ENCODE measurements around the gene PPFIA2.
A peak's percentile ranks its signal among the peaks of the same experiment; 100 is the strongest.
"Not testable (repeated sequence)": the region's sequence is repeated elsewhere in the genome, so short reads cannot be mapped to it uniquely, and the experiment has no call there.

PPFIA2 gene

DNA sequence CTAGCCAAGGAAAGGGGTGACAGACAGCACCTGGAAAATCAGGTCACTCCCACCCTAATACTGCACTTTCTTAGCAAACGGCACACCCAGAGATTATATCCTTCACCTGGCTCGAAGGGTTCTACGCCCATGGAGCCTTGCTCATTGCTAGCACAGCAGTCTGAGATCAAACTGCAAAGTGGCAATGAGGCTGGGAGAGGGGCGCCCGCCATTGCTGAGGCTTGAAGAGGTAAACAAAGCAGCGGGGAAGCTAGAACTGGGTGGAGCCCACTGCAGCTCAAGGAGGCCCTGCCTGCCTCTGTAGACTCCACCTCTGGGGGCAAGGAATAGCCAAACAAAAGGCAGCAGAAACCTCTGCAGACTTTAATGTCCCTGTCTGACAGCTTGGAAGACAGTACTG is 99.8 kb downstream of the PPFIA2 start:
- DNase-seq, result not testable (repeated sequence)

DNA sequence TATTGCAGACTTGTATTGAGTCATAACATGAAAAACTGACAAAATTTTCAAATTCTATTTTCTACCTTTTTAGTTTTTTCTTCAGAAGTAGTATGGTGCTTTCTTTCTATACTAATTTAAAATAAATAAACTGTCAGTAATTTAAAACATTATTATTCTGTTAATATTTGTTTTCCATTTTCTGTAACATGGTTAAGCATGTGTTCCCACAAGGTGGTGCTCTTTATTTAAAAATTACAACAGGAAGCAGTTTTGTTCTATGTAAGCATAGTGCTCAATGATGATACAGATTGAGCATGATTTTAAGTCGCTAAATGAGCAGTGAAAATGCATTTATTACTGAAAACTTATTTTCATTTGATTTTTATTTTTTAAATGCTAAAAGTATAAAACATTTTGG is 114.6 kb downstream of the PPFIA2 start:
- DNase-seq, result peak; percentile 40 to 77 (median 76)

DNA sequence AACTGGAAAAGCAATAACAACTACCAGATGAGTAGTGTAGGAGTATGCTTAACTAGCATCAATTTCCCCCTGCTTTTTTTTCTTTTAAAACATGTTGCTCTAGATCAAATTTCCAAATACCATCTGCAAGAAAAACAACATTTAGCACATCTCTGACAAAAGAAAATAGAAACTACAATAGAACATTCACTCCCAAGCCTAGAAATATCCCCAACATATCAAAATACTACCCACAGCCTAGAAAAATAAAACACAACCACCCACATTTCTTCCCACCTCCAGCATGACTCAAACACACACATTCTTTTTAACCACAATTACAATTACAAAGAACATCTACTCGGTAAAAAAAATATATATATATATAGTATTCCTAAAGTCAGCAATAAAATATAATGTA is 120.0 kb downstream of the PPFIA2 start:
- DNase-seq, result no peak

DNA sequence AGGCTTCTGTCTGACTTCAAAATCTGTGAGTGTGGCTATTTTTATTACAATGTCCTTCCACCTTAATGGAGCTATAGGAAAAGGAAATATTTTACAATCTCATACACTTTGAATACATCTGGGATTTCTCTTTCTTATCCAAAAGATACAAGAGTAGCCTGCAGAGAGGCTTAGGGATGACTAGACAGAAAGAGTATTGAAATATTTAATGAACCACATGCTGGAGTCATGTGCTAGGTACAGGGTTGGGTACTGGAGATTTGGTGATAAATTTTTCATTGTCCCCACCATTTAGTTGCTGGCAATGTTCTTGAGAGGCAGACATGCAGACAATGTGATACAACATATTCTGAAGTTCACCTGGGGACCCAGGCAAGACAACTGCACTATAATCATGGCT is 126.0 kb downstream of the PPFIA2 start:
- DNase-seq, result peak in 1 of 3 donors; percentile 14

DNA sequence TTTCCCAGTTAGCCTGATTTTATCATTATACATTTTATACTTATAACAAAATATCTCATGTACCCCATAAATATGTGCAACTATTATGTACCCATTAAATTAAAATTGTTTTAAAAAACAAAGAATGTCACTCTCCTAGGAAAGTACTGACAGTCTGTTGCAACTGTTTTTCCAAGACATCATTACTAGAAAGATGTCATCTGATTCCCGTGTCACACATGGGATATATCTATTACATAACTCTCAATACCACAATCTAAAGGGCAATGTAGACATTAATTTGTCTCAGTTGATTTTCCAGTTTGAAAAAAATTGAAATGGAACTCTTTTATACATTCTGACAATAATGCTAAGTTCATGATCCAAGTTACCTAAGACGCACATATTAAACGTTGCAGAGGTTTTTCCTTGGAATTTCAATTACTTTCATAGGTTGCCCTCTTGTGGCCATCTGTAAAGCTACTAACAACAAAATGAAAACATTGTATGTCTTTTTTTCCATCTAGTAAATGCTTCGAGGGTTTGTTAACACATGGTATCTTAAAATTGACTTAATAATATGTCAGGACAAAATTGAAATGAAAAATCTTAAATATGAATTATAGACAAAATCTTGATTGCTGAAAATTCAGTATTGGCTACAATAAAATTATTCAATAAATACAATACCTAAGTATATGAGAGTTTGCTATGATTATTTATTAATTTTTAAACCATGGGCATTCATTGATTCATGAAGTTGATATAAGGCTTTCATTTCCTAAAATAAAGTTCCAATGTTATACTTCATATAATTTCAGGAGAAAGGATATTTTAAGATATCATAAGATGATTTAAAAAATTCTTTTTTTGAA is 131.6 kb downstream of the PPFIA2 start:
- peak; percentile 31 to 44 (median 44) for DNase-seq

DNA sequence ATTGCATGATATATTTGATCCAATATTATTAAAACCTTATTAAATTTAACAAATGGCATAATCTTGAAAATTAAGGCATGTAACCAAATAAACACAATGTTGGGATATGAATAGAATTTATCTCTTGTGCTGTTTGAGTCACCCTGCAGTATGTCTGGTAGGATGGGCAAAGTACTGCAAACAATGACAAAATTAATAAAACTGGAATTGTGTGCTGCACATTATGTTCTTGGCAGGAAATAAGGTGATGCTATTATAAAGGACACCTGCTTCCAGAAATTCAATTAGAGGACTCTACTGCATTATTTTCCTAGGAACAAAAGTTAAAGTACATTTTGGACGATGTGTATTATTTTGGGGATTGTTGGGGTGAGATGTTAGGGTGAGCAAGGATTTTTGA is 132.7 kb downstream of the PPFIA2 start:
- no peak for DNase-seq

DNA sequence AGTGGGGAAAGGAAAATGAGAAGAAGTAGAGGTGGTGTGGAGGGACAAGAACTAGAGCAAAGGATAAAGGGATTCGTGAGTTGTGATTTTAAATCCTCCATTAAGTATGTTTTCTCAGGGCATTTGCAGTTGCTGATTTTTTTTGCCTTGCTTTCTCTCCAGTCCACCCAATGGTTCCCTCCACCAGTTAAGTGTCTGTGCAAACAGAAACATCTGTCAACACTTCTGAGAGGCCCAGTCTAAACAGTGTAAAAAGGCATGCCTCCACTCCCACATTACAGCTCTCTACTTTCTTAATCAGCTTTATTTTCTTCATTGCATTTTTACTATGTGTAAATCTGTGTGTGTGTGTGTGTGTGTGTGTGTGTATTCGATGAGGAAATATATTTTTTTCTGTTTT is 141.2 kb downstream of the PPFIA2 start:
- DNase-seq, result no peak

DNA sequence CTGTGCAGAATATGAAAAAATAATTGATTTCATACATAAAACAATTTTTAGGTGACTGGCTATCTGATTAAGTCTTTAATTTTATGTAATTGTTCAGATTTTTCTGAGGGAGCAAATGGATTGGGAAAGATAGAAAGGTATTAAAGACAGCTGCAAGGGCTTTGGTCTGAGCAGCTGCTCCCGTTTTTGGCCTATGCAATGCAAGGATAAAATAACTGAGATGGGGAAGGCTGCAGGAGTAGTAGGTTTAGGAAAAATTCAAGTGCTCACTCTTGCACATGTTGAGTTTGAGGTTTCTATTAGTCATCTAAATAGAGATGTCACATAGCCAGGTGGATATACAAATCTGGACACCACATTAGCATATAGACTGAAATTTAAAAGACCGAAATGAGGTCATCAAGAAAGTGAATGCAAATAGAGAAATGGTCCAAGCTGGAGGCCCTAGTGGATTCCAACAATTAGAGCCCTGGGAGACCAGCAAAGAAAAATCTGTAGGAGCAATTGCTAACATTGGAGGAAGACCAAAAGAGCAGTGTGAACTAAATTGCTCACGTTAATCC is 144.0 kb downstream of the PPFIA2 start:
- DNase-seq, result no peak

DNA sequence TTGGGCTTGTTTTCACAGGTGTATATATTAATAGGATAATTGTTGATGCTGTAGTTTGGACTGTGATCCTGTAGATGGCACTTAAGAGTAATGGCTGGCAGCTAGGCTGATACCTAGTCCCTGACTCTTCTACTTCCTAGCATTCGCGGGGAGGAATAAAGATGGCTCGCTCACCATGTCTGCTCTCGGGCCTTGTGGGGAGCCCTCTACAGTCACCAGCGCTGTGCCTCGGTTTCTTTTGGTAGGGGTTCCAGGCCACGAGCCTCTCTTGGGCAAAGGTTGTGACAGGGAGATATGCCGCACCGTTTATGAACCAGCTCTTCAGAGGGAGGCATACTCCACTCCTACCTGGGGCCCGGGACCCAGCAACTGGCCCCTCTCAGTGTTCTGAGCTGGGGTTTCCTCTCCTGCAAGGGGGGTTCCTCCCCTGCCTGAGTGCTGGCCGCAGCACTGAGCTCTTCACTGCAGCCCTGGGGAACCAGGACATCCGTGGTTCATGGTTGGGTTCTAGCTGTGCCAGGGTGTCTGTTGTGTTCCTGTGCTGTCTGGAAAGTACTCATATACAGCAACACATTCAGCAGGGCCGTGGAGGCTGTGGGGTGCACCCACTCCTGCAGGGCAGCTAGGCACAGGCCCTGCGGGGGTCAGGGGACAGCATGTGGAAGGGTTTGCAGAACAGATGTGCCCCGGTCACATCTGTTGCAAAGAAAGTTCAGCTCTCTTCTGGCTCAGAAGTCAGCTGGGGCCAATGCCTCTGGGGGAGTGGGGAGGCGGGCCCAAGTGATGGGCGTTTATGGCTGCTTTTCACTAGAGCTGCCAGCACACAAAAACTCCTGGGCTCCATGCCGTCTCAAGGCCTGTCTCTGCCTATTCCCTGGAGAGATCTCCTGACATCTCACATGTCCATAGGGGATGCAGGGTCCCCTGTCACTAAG is 147.9 kb downstream of the PPFIA2 start:
- DNase-seq, result no peak

DNA sequence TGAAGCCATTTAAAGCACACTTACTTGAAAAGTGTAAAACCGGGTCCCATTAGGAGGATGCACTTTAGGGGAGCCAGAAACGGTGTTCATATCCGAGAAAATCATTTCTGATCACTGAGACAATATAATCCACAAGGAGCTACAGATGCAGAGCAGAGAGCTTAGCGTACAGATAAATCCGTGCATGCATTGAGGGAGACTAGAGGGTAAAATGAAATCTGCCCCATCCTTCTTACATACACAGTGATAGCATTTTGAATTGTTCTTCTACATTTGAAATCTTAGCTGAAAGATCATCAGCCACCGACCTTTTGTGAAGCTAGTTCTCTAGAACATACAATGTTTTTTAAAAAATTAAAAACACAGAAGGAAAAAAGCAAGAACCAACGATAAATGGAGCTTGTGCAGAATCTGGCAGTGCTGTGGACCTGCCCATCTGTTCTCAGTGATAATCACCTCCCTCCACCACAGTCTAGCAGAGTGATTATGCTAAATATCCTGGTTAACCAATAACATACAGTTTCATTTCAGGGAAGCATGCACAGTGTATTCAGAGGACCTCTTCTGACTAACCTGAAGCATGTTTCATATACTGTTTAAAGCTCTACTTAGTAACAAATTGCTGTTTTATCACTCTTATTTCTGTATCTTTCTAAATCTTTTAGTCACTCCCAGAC is 161.1 kb downstream of the PPFIA2 start:
- DNase-seq, result no peak

DNA sequence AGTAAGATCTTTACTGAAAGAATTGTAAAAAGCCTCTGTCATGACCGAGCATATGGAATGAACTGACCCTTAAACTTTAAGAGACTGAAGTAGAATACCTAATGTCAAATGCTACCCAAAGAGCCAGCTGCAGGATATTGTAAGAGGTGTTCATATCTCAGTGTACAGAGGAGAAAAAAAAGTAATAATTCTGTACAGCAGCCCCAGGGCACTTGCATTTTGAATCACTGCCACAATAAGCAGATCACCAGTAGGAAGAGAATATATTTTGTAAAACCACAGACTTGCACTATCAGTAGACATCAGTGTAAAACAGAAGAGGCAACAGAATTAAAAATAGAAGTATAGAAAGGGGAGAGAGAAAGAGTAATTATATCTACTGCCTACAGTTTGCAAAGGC is 162.6 kb downstream of the PPFIA2 start:
- no peak for DNase-seq

DNA sequence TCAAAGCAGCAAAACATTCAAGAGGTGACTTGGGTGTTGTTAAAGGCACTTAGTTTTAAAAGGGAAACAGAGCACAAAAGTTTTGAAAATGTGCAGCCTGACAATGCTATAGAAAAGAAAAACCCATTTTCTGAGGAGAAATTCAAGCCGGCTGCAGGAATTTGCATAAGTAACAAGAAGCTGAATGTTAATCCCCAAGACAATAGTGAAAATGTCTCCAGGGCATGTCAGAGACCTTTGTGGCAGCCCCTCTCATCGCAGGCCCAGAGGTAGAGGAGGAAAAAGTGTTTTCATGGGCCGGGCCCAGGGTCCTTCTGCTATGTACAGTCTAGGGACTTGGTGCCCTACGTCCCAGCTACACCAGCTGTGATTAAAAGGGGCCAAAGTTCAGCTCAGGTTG is 167.9 kb downstream of the PPFIA2 start:
- DNase-seq, result no peak

DNA sequence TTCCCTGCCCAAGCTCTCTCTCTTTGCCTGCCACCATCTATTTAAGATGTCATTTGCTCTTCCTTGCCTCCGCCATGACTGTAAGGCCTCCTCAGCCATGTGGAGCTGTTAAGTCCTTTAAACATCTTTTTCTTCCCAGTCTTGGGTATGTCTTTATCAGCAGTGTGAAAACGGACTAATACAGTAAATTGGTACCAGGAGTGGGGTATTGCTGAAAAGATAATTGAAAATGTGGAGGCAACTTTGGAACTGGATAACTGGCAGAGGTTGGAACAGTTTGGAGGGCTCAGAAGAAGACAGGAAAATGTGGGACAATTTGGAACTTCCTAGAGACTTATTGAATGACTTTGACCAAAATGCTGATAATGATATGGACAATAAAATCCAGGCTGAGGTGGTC is 168.4 kb downstream of the PPFIA2 start:
- DNase-seq, result not testable (repeated sequence)

DNA sequence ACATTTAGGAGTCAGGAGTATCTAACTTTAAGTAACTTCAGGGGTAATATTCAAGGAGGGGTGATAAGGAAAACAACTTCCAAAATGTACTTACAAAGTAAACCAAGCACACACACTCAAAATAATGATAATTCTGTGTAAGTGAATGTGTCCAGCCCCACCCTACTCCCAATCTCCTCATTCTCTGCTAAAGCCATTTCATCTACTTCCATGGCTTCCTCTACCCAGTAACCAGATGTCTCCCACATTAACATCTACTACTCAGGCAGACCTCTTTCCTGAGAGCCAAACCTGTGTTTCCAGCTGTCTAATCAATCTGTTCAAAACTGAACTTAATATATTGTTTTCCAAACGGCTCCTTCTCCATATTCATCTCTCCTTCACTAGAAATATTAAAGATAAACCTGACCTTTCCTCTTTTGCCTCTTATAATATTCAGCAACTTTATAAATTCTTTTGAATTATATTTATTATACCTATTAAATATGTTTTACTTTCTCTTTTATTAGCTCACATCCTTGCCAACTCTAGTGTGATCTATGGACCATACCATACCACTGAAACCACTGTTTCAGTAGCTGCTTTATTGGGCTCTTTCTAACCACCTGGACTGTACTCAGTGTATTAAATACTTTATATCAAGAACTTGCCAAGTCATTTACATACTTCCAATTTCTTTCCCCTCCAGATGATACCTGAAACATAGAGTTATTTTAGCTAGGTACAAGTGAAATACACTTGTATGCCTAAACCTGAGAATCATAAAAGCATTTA is 170.7 kb downstream of the PPFIA2 start:
- DNase-seq, result no peak

DNA sequence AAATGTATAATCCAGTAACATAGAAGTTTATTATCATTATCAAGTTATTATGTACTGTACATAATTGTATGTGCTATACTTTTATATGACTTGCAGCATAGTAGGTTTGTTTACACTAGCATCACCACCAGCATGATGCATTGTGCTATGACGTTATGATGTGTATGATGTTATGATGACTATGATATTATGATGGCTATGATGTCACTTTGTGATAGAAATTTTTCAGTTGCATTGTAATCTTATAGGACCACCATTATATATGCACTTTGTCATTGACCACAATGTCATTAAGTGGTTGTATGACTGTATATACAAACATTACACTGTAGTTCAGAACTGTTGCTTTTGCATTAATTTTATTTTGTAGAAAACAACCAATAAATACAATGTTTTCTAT is 173.4 kb downstream of the PPFIA2 start:
- DNase-seq, result no peak

DNA sequence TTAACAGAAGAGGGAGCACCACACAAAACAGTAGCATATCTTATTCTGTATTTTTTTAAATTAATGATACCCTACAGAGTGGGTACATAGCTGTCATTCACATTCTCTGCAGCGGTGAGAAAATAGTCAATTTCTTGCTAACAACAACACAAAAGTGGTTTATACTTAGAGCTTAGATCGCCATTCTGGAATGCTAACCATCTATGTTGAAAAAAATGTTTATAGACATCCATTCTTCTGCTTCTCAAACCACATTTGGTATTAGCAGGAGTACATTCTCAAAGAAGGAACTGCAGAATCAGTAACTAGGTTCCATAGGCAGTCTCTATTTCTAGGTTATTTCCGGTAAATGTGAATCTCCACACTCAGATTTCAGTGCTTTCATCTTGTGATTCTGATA is 185.9 kb downstream of the PPFIA2 start:
- no peak for DNase-seq

DNA sequence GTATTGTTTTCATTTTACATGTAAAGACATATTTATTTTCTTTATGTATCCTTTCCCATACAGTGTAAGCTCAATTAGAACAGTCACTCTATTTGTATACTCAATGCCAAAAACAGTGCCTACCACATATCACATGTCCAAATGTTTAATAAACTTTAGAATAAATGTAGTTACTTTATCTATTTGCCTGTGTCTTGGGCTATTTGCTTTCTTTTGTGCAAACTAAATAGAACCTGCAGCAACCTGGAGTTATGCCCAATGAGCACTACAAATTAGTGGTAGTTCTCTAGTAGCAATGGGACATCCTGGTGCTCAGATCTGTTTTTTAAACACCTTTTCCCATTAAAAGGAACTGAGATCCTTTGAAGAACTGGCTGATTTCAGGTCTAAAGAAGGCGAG is 186.7 kb downstream of the PPFIA2 start:
- no peak for DNase-seq

DNA sequence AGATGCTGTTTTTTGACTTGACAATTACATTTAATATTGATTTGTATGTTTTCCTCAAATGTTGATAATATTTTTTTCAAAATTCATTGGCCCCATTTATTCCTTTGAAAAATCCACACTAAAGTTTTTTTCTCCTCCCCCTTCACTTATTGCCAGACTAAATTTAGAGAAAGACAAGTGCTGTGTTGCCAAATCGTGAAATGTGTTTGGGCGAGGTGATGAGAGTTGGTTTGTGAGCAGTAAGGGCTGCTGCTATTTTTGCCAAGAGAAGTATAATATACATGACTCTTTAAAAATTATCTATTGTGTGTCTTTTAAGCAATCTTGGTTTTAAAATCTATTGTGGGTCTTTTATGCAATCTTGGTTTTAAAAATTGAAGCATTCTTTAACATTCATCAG is 188.9 kb downstream of the PPFIA2 start:
- DNase-seq, result no peak

DNA sequence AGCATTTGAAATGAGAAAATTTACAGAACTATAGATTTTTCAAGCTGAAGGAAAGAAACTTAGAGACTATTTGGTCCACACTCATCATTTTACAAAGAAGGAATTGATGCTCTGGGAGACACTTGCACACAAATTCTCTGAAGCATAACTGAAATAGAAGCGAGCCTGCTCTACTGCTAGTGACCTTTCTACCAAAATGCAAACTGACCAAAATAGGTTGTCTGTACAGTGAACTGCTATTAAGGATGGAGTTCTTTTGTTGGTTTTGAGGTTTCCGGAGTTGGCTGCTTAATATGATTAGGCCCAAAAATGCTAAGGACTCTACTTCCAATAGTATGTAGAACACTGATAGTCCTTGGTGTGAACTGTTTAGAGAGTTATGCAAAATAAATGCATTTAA is 194.9 kb downstream of the PPFIA2 start:
- DNase-seq, result no peak

DNA sequence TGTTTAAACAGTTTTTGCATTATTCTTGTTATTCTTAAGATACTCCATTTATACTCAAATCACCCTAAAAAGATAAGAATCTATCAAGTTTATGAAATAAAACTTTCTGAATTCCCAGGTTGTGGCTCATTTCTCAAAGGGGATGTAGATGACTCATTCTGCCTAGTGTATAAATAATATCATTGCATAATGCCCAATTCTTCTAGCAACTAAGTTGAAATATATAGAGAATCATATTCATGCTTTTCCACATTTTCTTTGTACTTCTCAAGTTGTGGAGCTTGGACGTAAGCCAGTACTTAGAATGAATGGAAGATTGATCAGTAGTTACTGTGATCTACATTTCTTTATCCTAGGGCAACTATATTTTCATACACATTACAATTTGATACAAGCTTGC is 201.1 kb downstream of the PPFIA2 start:
- DNase-seq, result no peak

DNA sequence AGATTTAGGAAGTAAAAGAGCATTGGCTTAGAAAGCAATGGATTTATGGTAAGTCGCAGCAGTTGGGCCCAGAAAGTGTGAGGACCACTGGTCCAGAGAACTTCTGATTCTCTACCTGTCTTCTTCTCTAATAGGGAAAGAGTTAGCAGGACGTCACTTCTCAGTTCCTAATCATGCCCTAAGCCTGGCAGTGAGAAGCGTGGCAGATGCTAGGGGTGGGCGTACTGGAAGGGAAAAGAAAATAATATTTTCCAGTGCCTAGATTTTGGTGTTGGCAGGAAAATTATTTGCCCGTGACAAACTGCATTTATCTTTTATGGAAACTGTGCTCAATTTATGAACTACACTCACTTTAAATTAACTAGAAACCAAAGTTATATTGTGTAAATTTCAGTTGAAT is 212.3 kb downstream of the PPFIA2 start:
- no peak for DNase-seq

DNA sequence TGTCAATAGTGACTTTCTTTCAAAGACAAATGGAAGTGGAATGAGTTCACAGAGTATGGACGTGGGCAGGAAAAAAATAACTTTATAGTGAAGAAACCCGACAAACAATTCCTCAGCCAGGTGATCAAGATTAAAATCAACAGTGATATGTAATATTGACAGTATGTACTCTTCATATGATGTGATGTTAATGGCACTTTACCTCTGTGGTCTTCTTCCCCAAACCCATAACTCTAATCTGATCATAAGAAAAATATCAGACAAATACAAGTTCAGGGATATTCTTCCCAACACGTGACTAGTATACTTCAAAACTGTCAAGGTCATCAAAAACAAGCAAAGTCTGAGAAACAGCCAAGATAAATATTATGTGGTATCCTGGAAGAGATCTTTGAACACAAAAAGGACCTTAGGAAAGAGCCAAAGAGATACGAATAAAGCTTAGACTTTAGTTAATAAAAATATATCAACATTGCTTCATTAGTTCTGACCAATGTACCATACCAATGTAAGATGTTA is 215.5 kb downstream of the PPFIA2 start:
- DNase-seq, result no peak
